Motor neuron (in vitro differentiated cells): ENCODE measurements around the gene MSLN. TPM values are rescaled to one million over a fixed set of nuclear protein-coding genes. Genes with fewer than 3 reads are reported as not detected.
"Not testable (repeated sequence)": the region's sequence is repeated elsewhere in the genome, so short reads cannot be mapped to it uniquely, and the experiment has no call there.

ENCODE experiments used
- ATAC-seq, 8 experiments: fragments of 200-7000 bp; cut with Tn5 transposase; replicated peaks in 6 of 8; 2 replicates each; pipeline ENCODE4 v1.8.0; 2021; ENCODE audit warnings: mild to moderate bottlenecking in 8 of 8, moderate library complexity in 8 of 8
- H3K27ac ChIP-seq, 2 donors: fragments of 250-450 bp; sonication (Bioruptor Pico); 2 replicates each; pipeline ENCODE4 v1.9.0; 2021; ENCODE audit warnings: antibody characterized with exemption in 2 of 2, mild to moderate bottlenecking in 2 of 2, moderate library complexity in 1 of 2
- H3K4me1 ChIP-seq, 2 donors: fragments of 250-450 bp; sonication (Bioruptor Pico); replicated peaks in 1 of 2; 2 replicates each; pipeline ENCODE4 v1.6.1; 2021; ENCODE audit warnings: antibody characterized with exemption in 2 of 2, mild to moderate bottlenecking in 2 of 2, moderate library complexity in 1 of 2
- H3K4me3 ChIP-seq, 5 donors: fragments of 250-450 bp; sonication (Bioruptor Pico); 2 replicates each; pipeline ENCODE4 v1.9.0; 2021; ENCODE audit warnings: antibody characterized with exemption in 5 of 5, mild to moderate bottlenecking in 5 of 5, moderate library complexity in 4 of 5
- WGBS, 10 experiments: fragments of 450-650 bp; shearing (Covaris generic); methylation state at CpG; one replicate each; pipeline ENCODE4 v1.0.0; 2022; 5-methylcytosine and 5-hydroxymethylcytosine counted together
- in situ Hi-C, 9 experiments: fragments of 400-800 bp; cut with MboI; loops; one replicate each; pipeline ENCODE4 v1.15.0; 2021; ENCODE audit warnings: low sequenced_read_pairs in 9 of 9, low pct_unique_long_range_greater_than_20kb in 2 of 9; ENCODE audit not compliant: unreplicated experiment in 9 of 9
- total RNA-seq, 8 experiments: library from RNA; unstranded; fragments of 300-600 nt; gene quantifications; 2 replicates each; pipeline versions ENCODE4 v1.2.3 to v1.2.4, GENCODE V29; 2022

MSLN gene
- total RNA-seq, 8 experiments from 2014 or later = 0.23 to 0.63 (median 0.43) TPM; not detected in 5

- H3K27ac ChIP-seq = no peak overlapping the region
- H3K4me1 ChIP-seq = peaks cover 2 to 14% of the 10 kb centered on the region in 2 donors
- in situ Hi-C loops = no loop called here
- ATAC-seq = no peak
- H3K4me3 ChIP-seq = no peak overlapping the region
- WGBS, 10 experiments = 0 to 100% (median 75%) methylated on average over 1 to 5 of the region's 21 CpGs; no CpG with 5 or more reads in 4 of the 10 experiments
Observed at GRCh38 chr16:743794-744500, 16.6 kb upstream of the MSLN start.

GRCh38 chr16:745739-746138, 14.8 kb upstream of the MSLN start:
- WGBS, 10 experiments = 0 to 29% (median 10%) methylated on average over 1 to 6 of the region's 14 CpGs; no CpG with 5 or more reads in 6 of the 10 experiments
- Histone ChIP-seq H3K4me3 (no peak overlapping the region), H3K27ac (no peak overlapping the region), H3K4me1 (peaks cover 4 to 12% of the 10 kb centered on the region in 2 donors)
- ATAC-seq = peak in 2 of 8 experiments; percentile 7 to 47
- in situ Hi-C loops = no loop called here

- no peak overlapping the region for H3K4me3 ChIP-seq
- in situ Hi-C loops = no loop called here
- WGBS, 10 experiments = no CpG with 5 or more reads among the region's 13 CpGs
- no peak for ATAC-seq
- peaks cover 5 to 16% of the 10 kb centered on the region in 2 donors for H3K4me1 ChIP-seq
- H3K27ac ChIP-seq = no peak overlapping the region
Observed at GRCh38 chr16:746637-747036, 13.9 kb upstream of the MSLN start.

- peaks cover 13 to 24% of the 10 kb centered on the region in 2 donors for H3K4me1 ChIP-seq
- in situ Hi-C loops = no loop called here
- H3K4me3 ChIP-seq = no peak overlapping the region
- H3K27ac ChIP-seq = no peak overlapping the region
- ATAC-seq = no peak
- WGBS, 10 experiments = 94% methylated on average over 10 of the region's 39 CpGs; no CpG with 5 or more reads in 9 of the 10 experiments
Observed at GRCh38 chr16:747978-748746, 12.4 kb upstream of the MSLN start.

GRCh38 chr16:749010-749409, 11.5 kb upstream of the MSLN start:
- WGBS, 10 experiments = 42 to 91% (median 76%) methylated on average over 3 to 6 of the region's 6 CpGs; no CpG with 5 or more reads in 2 of the 10 experiments
- Histone ChIP-seq H3K4me1 (peaks cover 13 to 24% of the 10 kb centered on the region in 2 donors), H3K4me3 (no peak overlapping the region), H3K27ac (no peak overlapping the region)
- ATAC-seq = no peak
- in situ Hi-C loops = no loop called here

- WGBS, 10 experiments = 33 to 100% (median 75%) methylated on average over 1 to 4 of the region's 9 CpGs; no CpG with 5 or more reads in 4 of the 10 experiments
- ATAC-seq = peak in 7 of 8 experiments; percentile 27 to 69 (median 54)
- Histone ChIP-seq H3K27ac (no peak overlapping the region), H3K4me3 (no peak overlapping the region), H3K4me1 (peaks cover 13 to 24% of the 10 kb centered on the region in 2 donors)
- in situ Hi-C loops = no loop called here
Observed at GRCh38 chr16:750485-750884, 10.0 kb upstream of the MSLN start.

GRCh38 chr16:751152-752006, 9.2 kb upstream of the MSLN start:
- in situ Hi-C loops = no loop called here
- ATAC-seq = peak in 1 of 8 experiments; percentile 36
- WGBS, 10 experiments = 10 to 100% (median 79%) methylated on average over 1 to 13 of the region's 39 CpGs; no CpG with 5 or more reads in 2 of the 10 experiments
- H3K4me1 ChIP-seq = peaks cover 13 to 20% of the 10 kb centered on the region in 2 donors
- peak overlapping the region in 1 of 2 donors; percentile 28 for H3K27ac ChIP-seq
- no peak overlapping the region for H3K4me3 ChIP-seq

- H3K4me1 ChIP-seq = peaks cover 13 to 20% of the 10 kb centered on the region in 2 donors
- 6 to 35% (median 17%) methylated on average over 4 to 10 of the region's 10 CpGs; no CpG with 5 or more reads in 6 of the 10 experiments for WGBS, 10 experiments
- peak overlapping the region in 1 of 2 donors; percentile 28 for H3K27ac ChIP-seq
- in situ Hi-C loops = no loop called here
- ATAC-seq = peak in 5 of 8 experiments; percentile 15 to 60 (median 34)
- no peak overlapping the region for H3K4me3 ChIP-seq
Observed at GRCh38 chr16:752007-752312, 8.6 kb upstream of the MSLN start.

GRCh38 chr16:754121-754607, 6.4 kb upstream of the MSLN start:
- 20 to 100% (median 88%) methylated on average over 1 to 5 of the region's 11 CpGs; no CpG with 5 or more reads in 2 of the 10 experiments for WGBS, 10 experiments
- peaks cover 13 to 20% of the 10 kb centered on the region in 2 donors for H3K4me1 ChIP-seq
- H3K27ac ChIP-seq, ATAC-seq, H3K4me3 ChIP-seq, in situ Hi-C loops: not testable (repeated sequence)

GRCh38 chr16:754656-755055, 5.9 kb upstream of the MSLN start:
- WGBS, 10 experiments = 17 to 78% (median 63%) methylated on average over 1 to 8 of the region's 11 CpGs; no CpG with 5 or more reads in 1 of the 10 experiments
- in situ Hi-C loops = no loop called here
- Histone ChIP-seq H3K27ac (no peak overlapping the region), H3K4me1 (peaks cover 13 to 20% of the 10 kb centered on the region in 2 donors), H3K4me3 (no peak overlapping the region)
- peak in 3 of 8 experiments; percentile 10 to 20 (median 13) for ATAC-seq

GRCh38 chr16:756428-756827, 4.1 kb upstream of the MSLN start:
- Histone ChIP-seq H3K27ac (no peak overlapping the region), H3K4me1 (peaks cover 10% of the 10 kb centered on the region in 2 donors), H3K4me3 (no peak overlapping the region)
- in situ Hi-C loops = no loop called here
- WGBS, 10 experiments = 0 to 100% (median 79%) methylated on average over 1 to 5 of the region's 5 CpGs; no CpG with 5 or more reads in 1 of the 10 experiments
- ATAC-seq = peak in 5 of 8 experiments; percentile 17 to 99 (median 27)

- no peak overlapping the region for H3K4me3 ChIP-seq
- WGBS, 10 experiments = 43 to 100% (median 93%) methylated on average over 1 to 17 of the region's 34 CpGs; no CpG with 5 or more reads in 2 of the 10 experiments
- H3K4me1 ChIP-seq = peaks cover 0 to 7% of the 10 kb centered on the region in 2 donors
- in situ Hi-C loops = no loop called here
- H3K27ac ChIP-seq = peak overlapping the region in 1 of 2 donors; percentile 14
- no peak for ATAC-seq
Observed at GRCh38 chr16:759110-759910, 1.2 kb upstream of the MSLN start.
